Activated T-cell treated with anti-CD3 and anti-CD28 coated beads for 4 hours (primary cell): ENCODE results near the gene EVX1.

Source experiments
- DNase-seq: peaks from one replicate; pipeline ENCODE4 v3.0.0-alpha.2; 2020

The EVX1 gene

GRCh38 chr7:27242555-27243339 is at the start of gene EVX1:
EVX1 (plus strand) TSS chr7:27242802; CDS start chr7:27243031, 229 bp downstream.
- DNase-seq = no peak

GRCh38 chr7:27193335-27194001 is 49.1 kb upstream of the EVX1 start:
- DNase-seq = no peak

- no peak for DNase-seq
Observed at GRCh38 chr7:27194002-27194352, 48.6 kb upstream of the EVX1 start.

DNA sequence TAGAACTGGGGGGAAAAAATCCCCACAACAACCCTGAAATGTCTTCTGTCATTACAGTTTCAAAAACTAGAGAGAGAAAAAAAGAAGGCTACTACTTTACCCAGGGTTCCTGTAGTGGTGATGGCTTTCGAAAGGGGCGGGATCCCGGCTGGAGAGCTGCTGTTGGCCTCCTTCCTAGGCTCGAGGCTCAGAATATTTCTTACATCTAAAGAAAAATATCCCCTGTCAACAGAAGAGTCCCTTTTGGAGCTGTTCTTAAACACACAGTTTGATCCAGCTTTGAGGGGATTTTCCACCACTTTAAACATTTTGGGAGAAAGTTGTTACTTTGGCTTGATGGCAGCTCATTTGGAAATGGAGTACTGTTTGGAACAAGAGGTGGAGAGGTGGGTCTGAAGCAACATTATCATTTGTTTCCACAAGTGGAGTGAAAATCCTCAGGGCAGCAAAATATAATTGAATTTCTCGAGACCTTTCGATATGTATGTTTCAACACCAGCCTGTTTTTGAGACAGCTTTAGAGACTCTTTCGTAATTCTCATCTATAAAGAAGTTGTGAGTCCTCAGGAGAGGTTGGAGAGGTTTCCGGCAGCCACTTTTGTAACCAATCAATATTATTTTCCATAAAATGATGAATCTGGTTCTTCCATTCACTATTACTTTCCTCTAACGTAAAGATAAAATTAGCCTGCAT is 47.8 kb upstream of the EVX1 start:
- no peak for DNase-seq

- peak; percentile 84 for DNase-seq
Observed at GRCh38 chr7:27196287-27196767, 46.3 kb upstream of the EVX1 start.

GRCh38 chr7:27197137-27198042 is 45.2 kb upstream of the EVX1 start:
- DNase-seq = no peak

DNA sequence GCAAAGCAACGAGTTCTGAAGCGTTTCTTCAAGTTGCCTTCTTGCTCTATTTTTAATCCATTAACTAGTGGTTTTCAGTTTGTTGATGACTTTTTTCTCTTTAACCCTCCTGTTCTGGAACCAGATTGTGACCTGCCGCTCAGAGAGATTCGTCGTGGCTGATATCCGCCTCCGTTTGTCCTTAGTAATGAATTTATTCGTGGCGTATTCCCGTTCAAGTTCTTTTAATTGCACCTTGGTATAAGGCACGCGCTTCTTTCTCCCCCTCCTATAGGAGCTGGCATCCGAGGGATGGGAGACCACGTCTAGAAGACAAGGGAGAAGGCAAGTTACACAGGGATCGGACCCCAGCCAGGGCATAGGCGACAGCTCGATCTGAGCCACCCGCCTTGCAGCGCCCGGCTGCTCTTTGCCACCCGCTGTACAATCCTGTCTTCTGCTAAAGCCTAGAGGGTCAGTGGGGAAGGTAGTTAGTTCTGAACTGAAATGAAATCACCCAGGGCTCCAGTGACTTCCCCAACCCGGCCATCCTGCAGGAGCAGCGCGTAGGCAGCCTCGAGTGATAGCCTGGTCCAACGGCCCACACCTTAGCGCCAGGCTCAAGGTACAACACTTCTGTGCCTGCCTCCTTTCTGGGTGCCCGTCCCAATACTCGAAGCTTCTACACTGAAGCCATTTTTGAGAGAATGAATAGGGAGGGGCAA is 44.3 kb upstream of the EVX1 start:
- no peak for DNase-seq

- DNase-seq = no peak
Observed at GRCh38 chr7:27198871-27199801, 43.5 kb upstream of the EVX1 start.

DNA sequence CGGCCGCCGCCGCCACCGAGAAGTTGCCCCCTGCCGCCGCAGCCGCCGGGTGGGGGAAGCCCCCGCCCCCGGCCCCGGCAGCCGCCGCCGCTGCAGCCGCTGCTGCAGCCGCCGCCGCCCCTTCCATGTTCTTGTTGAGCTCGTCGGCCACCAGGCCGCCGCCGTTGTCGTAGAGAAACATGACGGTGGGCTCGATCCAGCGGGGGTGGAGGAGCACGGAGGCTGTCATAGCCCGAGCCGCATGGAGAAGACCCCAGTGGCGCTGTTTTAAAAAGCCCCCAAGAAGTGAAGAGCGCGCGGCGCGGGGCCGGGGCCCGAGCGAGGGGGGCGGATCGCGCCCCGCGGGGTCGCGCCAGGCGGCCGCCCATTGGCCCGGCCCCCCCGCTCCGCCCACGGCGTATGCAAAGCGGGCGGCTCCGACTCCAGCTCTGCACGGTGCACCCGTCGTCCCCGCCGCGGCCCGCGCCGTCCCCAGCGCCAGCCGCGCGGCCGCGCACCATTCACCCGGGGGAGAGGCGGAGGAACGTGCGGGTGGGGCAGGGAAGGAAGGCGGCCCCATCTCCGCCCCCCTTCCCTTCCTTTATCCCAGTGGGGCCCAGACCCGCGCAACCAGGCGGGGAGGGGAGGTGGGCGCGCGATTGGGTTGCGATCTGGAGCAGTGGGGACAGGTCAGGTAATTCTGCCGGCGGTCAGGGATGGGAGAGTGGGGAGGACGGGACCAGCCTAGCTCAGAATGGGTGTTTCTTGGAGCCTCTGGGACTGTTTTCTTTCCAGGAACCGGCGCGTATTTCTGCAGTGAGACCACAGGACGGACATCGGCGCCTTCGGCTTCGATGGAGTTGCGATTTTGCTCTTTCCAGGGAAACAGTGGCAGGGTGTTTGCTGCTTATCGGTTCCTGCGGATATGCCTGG is 42.5 kb upstream of the EVX1 start, which contains the start of gene HOXA13:
TSS of gene HOXA13 (minus strand) at position 243 of the 912 bp plus-strand sequence. CDS start at position 229, 14 bp downstream.
- no peak for DNase-seq

DNA sequence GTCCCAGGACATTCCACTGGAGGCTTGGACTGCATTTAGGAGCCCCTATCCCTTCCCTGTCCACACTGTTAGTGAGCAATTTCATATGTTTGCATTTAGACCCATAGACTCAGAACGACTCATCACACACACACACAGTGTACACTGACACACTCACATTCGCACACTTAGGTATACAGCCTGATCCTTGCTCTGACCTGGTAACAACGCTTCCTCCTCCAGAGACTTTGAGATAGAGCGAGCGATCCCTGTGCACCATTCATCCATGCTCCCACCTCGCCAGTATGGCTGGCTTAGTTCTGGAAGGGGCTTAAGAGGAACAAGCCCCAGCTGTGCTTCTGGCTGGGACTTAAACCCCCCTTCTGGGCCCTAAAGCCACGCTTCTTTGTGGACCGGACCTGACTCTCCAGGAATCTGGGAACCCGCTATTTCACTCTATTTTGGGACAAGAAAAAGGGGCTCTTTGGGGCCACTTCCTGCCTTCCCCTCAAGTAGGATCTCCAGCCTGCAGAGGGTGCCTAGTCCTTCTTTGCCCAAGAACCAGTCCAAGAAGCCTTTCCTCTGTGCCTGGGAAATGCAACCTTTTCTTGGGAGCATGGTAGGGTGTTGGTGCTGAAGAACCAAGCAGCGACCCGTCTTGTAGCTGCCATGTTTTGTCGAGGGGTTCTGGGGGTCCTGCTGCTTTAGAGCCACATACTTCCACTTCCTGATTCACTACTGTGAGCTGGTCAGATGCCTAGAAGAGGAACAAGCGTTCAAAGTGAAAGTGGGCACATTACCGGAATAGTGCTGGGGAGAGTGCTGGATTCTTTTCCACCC is 41.6 kb upstream of the EVX1 start:
- DNase-seq = no peak

DNA sequence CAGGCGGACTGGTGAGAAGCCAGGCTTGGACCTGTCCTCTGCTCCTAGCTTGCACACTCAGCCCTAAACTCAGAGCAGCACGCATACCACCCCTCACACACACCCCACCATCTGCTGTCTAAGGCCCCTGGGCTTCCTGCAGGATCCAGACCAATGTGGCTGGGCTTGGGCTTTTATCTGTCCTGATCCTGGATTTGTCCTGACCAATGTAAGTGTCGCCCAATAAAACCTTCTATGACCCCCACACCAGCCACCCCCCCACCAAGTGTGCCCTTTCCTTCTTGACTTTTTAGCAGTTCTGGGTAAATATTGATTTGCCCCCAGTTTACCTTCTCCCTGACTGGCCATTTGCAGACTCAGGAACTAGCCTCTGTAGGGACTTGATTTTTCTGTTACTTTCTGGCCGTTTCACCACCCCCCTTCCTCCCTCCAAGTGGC is 41.0 kb upstream of the EVX1 start:
- DNase-seq = no peak

- DNase-seq = no peak
Observed at GRCh38 chr7:27202018-27202861, 40.4 kb upstream of the EVX1 start.

DNA sequence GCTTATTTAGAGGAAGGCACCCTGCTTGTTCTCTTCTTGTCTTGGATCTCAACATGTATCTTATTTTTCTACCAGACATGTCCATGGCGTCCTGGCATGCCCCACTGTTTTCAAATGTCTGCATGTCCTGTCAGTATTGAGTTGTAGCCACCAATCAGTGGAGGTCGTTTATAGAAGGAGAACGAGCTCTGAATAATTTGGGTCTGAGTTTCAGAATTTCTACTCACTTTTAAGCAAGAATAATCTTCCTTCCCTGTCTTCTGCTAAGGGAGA is 39.8 kb upstream of the EVX1 start:
- DNase-seq = no peak

GRCh38 chr7:27203365-27203953 is 39.1 kb upstream of the EVX1 start:
- no peak for DNase-seq

DNA sequence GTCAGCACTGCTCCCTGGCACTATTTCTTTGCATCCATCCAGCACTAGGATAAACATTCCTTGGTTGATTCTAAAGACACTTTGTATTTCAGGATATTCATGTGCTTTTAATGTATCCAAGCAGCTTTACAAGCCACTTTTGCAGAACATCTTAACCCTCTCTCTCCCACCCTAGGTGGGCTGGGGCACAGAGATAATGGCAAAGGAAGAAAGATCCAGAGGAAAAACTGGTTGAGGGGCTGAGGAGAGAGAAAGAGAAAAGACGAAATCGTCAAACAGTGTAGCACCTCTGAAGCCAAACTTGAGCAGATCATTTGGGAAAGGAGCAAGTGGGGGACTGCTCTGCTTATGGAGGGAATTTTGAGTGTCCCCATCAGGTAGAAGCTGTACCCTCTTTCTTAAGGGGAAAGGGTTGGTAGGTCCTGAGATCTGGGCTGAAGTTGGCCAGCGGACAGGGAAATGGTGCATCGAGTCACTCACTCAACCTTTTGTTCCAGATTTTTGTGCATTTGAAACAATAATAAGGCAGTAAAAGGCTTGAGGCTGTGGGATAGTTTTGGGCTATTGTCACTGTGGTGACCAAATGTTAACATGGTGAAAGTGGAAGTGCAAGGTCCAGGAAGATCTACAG is 38.5 kb upstream of the EVX1 start:
- no peak for DNase-seq

GRCh38 chr7:27204851-27205322 is 37.7 kb upstream of the EVX1 start:
- DNase-seq = no peak
